Transverse colon (tissue), 4 donors: ENCODE data around the gene ZIC4.

Experiments used
- CTCF ChIP-seq, 5 experiments: fragments of 200-600 bp in 3 of 5; fragments of 450-650 bp in 2 of 5; sonication (generic) in 3 of 5; IDR thresholded peaks; 1 replicate in 2 of 5; 2 replicates in 3 of 5; pipeline ENCODE4 v1.5.1; 2016 to 2017; ENCODE audit warnings: antibody characterized with exemption in 5 of 5, inconsistent platforms in 3 of 5, mild to moderate bottlenecking in 2 of 5, moderate library complexity in 1 of 5
- EP300 ChIP-seq: sonication (generic); formaldehyde crosslinking; IDR thresholded peaks from one replicate; pipeline ENCODE4 v1.6.1; 2017; ENCODE audit warnings: antibody characterized with exemption, low read depth
- POLR2A ChIP-seq: fragments of 450-650 bp; IDR thresholded peaks from one replicate; pipeline ENCODE4 v1.6.1; 2016; ENCODE audit warnings: antibody characterized with exemption, mild to moderate bottlenecking, moderate library complexity
- POLR2AphosphoS5 ChIP-seq, 3 donors: sonication (generic); formaldehyde crosslinking; IDR thresholded peaks; one replicate each; pipeline ENCODE4 v1.6.1; 2016; ENCODE audit warnings: antibody characterized with exemption in 3 of 3

GRCh38 chr3:147412261-147412916, 6.0 kb upstream of the ZIC4 start:
- TF ChIP-seq CTCF (IDR thresholded peaks at IDR 0.05) (no peak), EP300 (no peak), POLR2A (no peak), POLR2AphosphoS5 (IDR thresholded peaks at IDR 0.05) (no peak)
